Smooth muscle cell (in vitro differentiated cells): ENCODE measurements around the gene SDK2. TPM values are rescaled to one million over a fixed set of nuclear protein-coding genes. Genes with fewer than 3 reads are reported as not detected.

ENCODE experiments used
- DNase-seq: peaks from one replicate; lab custom pipeline; 2025; ENCODE audit not compliant: unreplicated experiment; lab: John Stamatoyannopoulos, UW
- H2AFZ ChIP-seq: fragments of 200-600 bp; sonication (generic); 2 replicates; pipeline ENCODE4 v1.6.0; 2016; ENCODE audit warnings: antibody characterized with exemption, low read depth, mild to moderate bottlenecking
- H3F3A ChIP-seq: fragments of 200-600 bp; sonication (generic); 2 replicates; pipeline ENCODE4 v1.6.0; 2017; ENCODE audit warnings: antibody characterized with exemption, low read depth
- H3K27ac ChIP-seq: fragments of 200-600 bp; sonication (generic); 2 replicates; pipeline ENCODE4 v1.5.1; 2016; ENCODE audit warnings: low read depth, mild to moderate bottlenecking
- H3K27me3 ChIP-seq: fragments of 200-600 bp; sonication (generic); 2 replicates; pipeline ENCODE4 v1.6.1; 2016; ENCODE audit warnings: low read depth, mild to moderate bottlenecking
- H3K36me3 ChIP-seq: fragments of 200-600 bp; sonication (generic); 2 replicates; pipeline ENCODE4 v1.5.1; 2016; ENCODE audit warnings: low read depth
- H3K4me1 ChIP-seq: fragments of 200-600 bp; sonication (generic); 2 replicates; pipeline ENCODE4 v1.5.1; 2016; ENCODE audit warnings: low read depth
- H3K4me2 ChIP-seq: fragments of 200-600 bp; sonication (generic); 2 replicates; pipeline ENCODE4 v1.6.0; 2016; ENCODE audit warnings: mild to moderate bottlenecking
- H3K4me3 ChIP-seq: fragments of 200-600 bp; sonication (generic); 2 replicates; pipeline ENCODE4 v1.5.1; 2016; ENCODE audit warnings: mild to moderate bottlenecking
- H3K79me2 ChIP-seq: fragments of 200-600 bp; sonication (generic); 2 replicates; pipeline ENCODE4 v1.6.0; 2016; ENCODE audit warnings: low read depth, mild to moderate bottlenecking
- H3K9ac ChIP-seq: fragments of 200-600 bp; sonication (generic); 2 replicates; pipeline ENCODE4 v1.6.0; 2016; ENCODE audit warnings: low read depth
- H3K9me3 ChIP-seq: fragments of 200-600 bp; sonication (generic); replicated peaks from 2 replicates; pipeline ENCODE4 v1.5.1; 2016; ENCODE audit warnings: low read depth
- H4K20me1 ChIP-seq: fragments of 200-600 bp; sonication (generic); 2 replicates; pipeline ENCODE4 v1.6.0; 2016; ENCODE audit warnings: low read depth
- CTCF ChIP-seq: fragments of 200-600 bp; sonication (generic); IDR thresholded peaks from 2 replicates; pipeline ENCODE4 v1.5.1; 2017; ENCODE audit warnings: borderline replicate concordance, mild to moderate bottlenecking, antibody characterized with exemption; ENCODE audit not compliant: insufficient read depth, poor library complexity, severe bottlenecking
- WGBS: methylation state at CpG from one replicate; pipeline ENCODE4 v1.1.7; 2016; ENCODE audit warnings: low lambda C conversion rate; 5-methylcytosine and 5-hydroxymethylcytosine counted together
- polyA plus RNA-seq: library from polyadenylated mRNA; unstranded; fragments of >200 nt; fragmentation: Nextera tagmentation; extraction: Ambion mirVana; gene quantifications from 2 replicates; pipeline ENCODE4 v1.2.1, GENCODE V29; 2016
- total RNA-seq: library from RNA; depleted of rRNA; stranded (reverse); fragments of >200 nt; gene quantifications from 2 replicates; pipeline ENCODE4 v1.2.3, GENCODE V29; 2014

Gene SDK2
- total and polyA plus RNA-seq, 2 experiments from 2014 or later: 4.6 to 6.5 TPM

GRCh38 chr17:73359987-73360410 is 284.2 kb downstream of the SDK2 start:
- Histone ChIP-seq H3K27ac (no peak overlapping the region), H2AFZ (no peak overlapping the region), H3F3A (no peaks in the 10 kb centered on the region), H3K27me3 (no peaks in the 10 kb centered on the region), H3K4me1 (peaks cover 15% of the 10 kb centered on the region), H3K9ac (no peak overlapping the region), H3K4me2 (no peak overlapping the region), H3K36me3 (no peaks in the 10 kb centered on the region), H3K9me3 (no peaks in the 10 kb centered on the region), H3K4me3 (no peak overlapping the region), H4K20me1 (no peaks in the 10 kb centered on the region), H3K79me2 (no peaks in the 10 kb centered on the region)
- DNase-seq: no peak
- 45% methylated on average over 7 of the region's 7 CpGs for WGBS
- TF ChIP-seq CTCF: no peak

GRCh38 chr17:73359352-73359751 is 284.9 kb downstream of the SDK2 start:
- 82% methylated on average over 10 of the region's 10 CpGs for WGBS
- Histone ChIP-seq H4K20me1 (no peaks in the 10 kb centered on the region), H3K4me2 (no peak overlapping the region), H3K9me3 (no peaks in the 10 kb centered on the region), H3K36me3 (no peaks in the 10 kb centered on the region), H3K27me3 (no peaks in the 10 kb centered on the region), H3F3A (no peaks in the 10 kb centered on the region), H3K79me2 (no peaks in the 10 kb centered on the region), H3K27ac (no peak overlapping the region), H3K4me1 (peaks cover 15% of the 10 kb centered on the region), H3K4me3 (no peak overlapping the region), H3K9ac (no peak overlapping the region), H2AFZ (no peak overlapping the region)
- DNase-seq: no peak
- no peak for TF ChIP-seq CTCF

- no peaks in the 10 kb centered on the region for H3K36me3 ChIP-seq
- no peak overlapping the region for H3K9ac ChIP-seq
- H3K27ac ChIP-seq: no peak overlapping the region
- H3K4me1 ChIP-seq: peaks cover 15% of the 10 kb centered on the region
- WGBS: 94% methylated on average over 9 of the region's 9 CpGs
- H3K79me2 ChIP-seq: no peaks in the 10 kb centered on the region
- H3F3A ChIP-seq: no peaks in the 10 kb centered on the region
- no peak overlapping the region for H3K4me3 ChIP-seq
- H3K9me3 ChIP-seq: no peaks in the 10 kb centered on the region
- no peak for TF ChIP-seq CTCF
- H2AFZ ChIP-seq: no peak overlapping the region
- no peak for DNase-seq
- no peaks in the 10 kb centered on the region for H4K20me1 ChIP-seq
- no peaks in the 10 kb centered on the region for H3K27me3 ChIP-seq
- no peak overlapping the region for H3K4me2 ChIP-seq
These were observed 285.6 kb downstream of the SDK2 start for GRCh38 chr17:73358668-73359067.

- H3K79me2 ChIP-seq: no peaks in the 10 kb centered on the region
- no peak overlapping the region for H3K4me3 ChIP-seq
- H2AFZ ChIP-seq: no peak overlapping the region
- TF ChIP-seq CTCF: no peak
- no peaks in the 10 kb centered on the region for H3K27me3 ChIP-seq
- no peaks in the 10 kb centered on the region for H3K9me3 ChIP-seq
- no peak overlapping the region for H3K27ac ChIP-seq
- H4K20me1 ChIP-seq: no peaks in the 10 kb centered on the region
- 95% methylated on average over 17 of the region's 19 CpGs for WGBS
- no peak overlapping the region for H3K4me2 ChIP-seq
- H3K4me1 ChIP-seq: peaks cover 15% of the 10 kb centered on the region
- H3K36me3 ChIP-seq: no peaks in the 10 kb centered on the region
- no peaks in the 10 kb centered on the region for H3F3A ChIP-seq
- H3K9ac ChIP-seq: no peak overlapping the region
- no peak for DNase-seq
These were observed 286.3 kb downstream of the SDK2 start for GRCh38 chr17:73357981-73358380.
